GM19455 (cell line): Measurements from ENCODE around the gene NR2F1-AS1.
A peak's percentile ranks its signal among the peaks of the same experiment; 100 is the strongest.

Experiments
- ATAC-seq: cut with Tn5 transposase; IDR thresholded peaks from one replicate; pipeline ENCODE4 v1.9.1; 2021; ENCODE audit not compliant: unreplicated experiment

The NR2F1-AS1 gene

DNA sequence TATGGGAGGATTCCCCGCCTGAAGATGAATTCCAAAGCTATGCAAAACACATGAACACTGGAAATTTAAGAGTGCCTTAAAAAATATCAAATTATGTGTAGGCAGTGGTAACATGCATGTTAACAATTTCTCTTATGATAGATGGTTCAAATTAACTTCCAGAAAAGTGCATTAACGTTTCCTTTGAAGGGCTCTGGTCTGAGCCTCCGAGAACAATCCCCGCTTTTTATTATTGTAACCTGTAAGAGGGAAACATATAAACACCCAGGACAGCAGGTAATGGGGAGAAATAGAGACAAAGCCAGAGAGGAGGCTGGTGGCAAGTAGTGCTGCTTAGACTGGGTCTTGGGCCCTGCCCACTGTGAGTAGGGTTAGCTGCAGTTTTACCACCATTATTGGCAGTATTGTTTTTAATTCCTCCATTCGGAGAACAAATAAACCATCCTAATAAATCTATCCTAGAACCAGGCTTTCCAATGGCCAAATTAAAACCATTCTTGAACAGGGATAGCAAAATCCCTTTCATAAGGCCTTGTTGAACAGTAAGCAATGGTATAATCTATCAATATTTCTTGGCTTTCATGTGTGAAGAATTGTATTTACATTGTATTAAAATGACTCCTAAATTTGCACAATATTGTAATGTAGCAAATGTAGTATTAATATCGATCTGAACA is 8.3 kb upstream of the NR2F1-AS1 start:
- ATAC-seq = no peak

DNA sequence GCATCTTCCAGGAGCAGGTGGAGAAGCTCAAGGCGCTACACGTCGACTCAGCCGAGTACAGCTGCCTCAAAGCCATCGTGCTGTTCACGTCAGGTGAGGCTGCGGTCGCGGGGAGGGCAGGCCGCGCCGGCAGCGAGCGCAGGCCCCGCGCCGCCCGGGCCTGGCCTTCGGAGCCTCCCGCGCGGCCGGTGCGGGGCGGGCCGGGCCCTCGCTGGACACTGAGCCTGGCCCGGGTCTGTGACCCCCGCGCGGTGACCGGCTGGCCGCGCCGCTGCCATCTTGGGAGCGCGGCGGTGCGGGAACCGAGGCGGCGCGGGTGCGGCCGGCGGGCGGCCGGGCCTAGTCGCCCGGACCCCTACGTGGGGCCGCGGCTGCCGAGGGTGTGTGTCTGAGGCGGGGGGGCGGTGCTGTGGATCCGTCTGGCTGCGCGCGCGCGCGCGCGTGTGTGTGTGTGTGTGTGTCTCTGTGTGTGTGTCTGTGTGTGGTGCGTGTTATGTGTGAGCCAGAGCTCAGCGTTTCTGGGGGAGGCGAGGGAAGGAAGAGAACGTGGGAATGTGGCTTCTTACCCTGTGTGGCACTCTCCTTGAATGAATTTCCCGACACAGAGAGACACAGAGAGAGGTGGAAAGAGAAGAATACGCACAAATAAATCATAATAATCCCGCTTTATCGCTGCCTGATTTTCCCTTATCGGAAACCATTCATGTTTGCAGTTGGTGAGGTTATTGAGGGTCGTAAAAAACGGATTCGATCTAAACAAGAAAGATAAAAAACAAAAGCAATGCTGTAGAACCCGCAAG is 7.5 kb upstream of the NR2F1-AS1 start:
- ATAC-seq = no peak

DNA sequence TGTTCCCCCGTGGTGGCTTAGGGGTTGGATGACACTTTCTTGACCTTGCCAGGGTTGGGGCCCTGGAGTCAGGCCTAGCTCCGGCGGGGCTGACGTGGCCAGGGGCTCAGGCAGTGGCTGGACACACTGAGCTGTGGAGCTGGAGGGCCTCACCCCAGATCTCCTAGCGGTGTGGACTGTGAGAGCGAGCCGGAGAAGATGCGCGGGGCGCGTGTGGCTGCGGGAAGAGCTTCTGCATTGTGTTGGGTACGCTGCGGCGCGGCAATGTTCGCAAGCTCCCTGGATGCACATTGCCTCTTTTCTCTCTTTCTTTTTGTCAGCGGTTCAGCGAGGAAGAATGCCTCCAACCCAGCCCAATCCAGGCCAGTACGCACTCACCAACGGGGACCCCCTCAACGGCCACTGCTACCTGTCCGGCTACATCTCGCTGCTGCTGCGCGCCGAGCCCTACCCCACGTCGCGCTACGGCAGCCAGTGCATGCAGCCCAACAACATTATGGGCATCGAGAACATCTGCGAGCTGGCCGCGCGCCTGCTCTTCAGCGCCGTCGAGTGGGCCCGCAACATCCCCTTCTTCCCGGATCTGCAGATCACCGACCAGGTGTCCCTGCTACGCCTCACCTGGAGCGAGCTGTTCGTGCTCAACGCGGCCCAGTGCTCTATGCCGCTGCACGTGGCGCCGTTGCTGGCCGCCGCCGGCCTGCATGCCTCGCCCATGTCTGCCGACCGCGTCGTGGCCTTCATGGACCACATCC is 6.8 kb upstream of the NR2F1-AS1 start:
- ATAC-seq = no peak

DNA sequence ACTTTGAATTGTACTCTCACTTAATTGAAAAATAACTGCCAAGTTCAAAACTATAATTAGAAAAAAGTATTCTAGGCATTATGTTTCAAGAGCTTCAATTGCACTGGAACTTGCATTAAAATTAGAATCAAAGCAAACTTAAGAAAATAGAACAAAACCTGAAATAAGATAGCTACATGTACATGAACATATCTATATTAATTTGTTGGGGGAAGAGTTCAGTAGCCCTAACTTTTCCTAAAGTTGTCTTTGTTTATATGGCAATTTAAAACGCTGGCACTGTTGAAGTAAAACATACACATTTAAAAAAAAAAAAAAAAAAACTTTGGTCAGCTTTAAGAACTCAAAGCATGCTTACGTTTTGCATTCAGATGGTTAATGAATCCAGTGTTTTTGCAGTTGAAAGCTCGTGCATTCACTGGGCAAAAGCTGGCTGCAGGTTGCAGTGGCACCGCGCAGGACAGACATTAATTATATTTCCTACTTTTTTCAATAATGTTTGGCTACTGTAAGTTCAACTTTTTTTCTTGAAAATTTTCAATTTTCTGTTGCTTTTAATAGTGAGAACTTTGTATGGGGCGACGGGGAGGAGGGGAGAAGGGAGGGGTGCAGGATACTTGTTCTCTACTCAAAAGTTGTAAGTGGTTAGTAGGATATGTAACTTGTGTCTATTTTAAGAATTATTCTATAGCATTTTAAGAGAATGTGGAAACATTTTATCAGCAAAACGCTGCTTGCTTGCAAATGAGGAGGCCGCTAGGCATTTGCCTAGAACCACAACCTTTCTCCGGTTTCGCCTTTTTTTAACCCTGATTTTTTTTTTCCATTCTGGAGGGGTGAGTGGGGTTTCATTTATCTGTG is 5.9 kb upstream of the NR2F1-AS1 start:
- no peak for ATAC-seq

DNA sequence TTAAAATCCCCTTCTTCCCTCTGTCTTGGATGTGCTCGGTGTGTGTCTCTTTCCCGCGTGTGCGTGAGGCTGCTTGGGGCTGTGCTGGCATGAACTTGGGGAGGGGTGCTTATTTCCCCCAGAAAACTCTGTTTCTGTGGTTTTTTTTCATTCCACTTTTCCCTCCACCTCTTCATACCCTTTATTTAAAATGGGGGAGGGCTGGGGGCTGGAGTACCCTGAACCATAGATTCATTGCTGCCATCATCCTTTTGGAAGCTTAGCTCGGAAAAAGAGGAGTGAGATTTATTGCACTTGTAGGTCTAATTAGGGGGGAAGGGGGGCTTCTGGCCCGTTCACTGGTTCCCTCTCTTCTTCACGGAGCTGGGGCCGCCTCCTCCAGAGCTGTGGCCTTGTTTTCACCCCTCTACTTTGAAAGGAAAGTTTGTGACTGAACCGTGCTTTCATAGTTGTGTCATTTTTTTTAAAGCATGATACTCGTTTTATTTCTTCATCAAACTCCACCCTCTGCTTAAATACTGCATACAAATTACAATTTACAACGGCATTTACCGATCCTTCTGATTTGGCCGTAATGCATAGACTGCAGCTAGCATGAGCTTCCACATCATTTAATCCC is 4.9 kb upstream of the NR2F1-AS1 start:
- no peak for ATAC-seq

DNA sequence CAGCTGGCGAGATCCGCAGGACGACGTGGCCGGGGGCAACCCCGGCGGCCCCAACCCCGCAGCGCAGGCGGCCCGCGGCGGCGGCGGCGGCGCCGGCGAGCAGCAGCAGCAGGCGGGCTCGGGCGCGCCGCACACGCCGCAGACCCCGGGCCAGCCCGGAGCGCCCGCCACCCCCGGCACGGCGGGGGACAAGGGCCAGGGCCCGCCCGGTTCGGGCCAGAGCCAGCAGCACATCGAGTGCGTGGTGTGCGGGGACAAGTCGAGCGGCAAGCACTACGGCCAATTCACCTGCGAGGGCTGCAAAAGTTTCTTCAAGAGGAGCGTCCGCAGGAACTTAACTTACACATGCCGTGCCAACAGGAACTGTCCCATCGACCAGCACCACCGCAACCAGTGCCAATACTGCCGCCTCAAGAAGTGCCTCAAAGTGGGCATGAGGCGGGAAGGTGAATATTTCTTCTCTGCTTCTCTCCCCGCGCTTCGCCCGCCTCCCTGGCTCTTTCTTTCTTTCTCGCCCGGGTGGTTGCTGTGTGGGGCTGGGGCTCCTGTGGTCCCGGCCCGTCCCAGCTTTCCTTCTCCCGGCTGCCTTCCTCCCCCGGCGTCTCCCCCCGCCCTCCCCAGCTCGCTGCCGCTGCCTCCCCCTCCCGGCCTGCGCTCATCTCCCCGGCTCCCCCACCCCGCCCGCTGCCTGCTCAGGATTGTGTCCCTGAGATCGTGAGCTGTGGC is 4.2 kb upstream of the NR2F1-AS1 start:
- ATAC-seq = no peak

DNA sequence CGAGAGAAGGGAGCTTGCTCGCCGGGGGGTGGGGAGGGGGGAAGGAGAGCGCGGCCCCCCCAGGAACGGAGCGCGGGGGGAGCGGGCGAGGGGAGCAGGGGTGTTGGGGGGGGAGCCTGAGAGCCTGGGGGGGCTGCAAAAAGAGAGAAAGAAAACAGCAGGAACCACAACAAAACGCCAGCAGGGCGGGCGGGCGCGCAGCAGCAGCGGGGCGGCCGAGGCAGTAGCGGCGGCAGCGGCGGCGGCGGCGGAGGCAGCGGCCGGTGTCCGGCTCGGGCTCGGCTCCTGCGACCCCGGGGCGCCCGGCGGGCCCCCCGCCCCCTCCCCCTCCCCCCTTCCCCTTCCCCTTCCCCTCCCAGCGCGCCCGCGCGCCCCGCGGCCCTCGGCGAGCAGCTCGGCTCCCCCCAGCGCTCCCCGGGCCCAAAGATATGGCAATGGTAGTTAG is 3.6 kb upstream of the NR2F1-AS1 start:
- ATAC-seq = no peak

DNA sequence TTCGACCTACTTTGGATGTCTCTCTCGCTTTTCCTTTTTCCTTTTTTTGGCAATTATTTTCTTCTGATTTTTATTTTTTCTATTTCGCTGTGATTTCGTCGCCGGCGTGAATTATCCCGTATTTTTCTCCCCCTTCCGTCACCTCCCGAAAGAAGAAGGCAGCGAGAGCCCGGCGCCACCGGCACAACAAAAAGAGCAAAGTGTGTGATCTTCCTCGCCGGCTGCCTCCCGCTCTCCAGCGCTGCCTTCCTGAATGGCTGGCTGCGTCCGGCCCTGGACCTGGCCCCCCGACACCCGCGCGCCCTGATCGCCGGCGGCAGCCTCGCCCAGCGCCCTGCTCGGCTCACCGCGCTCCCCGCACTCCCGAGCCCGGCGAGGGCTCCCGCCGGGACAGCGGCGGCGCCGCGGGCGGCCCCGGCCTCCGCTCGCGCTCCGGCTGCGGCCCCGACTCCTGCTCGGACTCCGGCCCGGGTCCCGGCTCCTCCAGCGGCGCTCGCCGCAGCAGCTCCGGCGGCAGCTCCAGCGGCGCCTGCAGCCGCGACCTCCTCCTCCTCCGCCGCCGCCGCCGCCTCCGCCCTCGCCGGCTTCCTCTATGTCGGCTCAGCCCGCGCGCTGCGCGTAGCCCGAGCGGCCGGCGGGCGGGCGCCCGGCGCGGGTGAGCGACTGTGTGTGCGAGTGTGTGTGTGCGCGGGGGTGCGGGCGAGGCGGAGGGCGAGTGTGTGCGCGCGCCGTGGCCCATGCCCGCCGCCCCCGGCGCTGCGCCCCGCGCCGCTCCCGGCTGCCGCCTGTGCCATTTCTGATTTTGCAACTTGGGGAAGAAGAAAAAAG is 3.0 kb upstream of the NR2F1-AS1 start:
- ATAC-seq = peak; percentile 40

DNA sequence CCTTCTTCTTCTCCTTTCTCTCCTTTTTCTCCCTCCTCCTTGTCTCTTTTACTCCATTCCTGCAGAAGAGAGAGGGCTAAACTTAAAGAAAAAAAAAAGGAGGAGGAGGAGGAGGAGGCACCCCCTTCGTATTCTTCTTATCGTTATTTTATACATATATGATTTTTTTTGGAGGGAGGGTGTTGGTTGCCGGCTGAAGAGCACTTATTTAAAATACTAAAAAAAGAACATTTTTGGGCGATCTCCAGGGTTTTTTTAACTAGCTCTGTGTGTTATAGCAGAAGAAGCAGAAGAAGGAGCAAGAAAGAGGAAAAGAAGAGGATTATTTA is 2.4 kb upstream of the NR2F1-AS1 start:
- ATAC-seq = no peak

DNA sequence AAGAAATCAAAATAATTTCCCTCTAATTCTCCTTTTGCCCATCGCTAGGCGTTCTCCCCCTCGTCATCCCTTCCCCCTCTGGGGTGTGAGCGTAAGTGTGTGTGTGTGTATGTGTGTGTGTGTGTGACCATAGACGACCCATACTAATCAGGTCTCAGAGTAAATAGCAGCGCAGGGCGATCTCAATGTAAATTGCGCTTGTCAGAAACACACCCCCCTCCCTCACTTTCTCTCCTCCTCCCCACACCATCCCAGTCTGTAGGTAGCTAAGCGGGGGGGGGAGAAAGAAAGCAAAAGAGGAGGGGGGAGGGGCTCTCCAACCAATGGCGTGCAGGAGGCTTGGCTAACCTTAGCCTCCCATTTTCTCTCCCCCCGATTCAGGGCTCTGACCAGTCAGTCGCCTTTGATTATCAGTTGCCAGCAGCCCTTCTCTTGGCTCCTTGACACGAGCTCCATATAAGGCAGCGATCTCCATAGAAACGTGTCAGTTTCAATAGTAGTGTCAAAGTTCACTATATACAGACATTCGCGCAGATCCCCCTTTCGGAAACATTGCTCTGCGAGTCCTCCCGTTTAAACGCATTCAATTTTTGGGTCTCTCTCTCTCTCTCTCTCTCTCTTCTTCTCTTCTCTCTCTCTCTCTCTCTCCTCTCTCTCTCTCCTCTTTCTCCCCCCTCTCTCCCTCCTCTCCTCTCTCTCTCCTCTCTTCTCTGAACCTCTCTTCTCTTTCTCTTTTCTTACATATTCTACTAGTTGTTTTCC is 1.8 kb upstream of the NR2F1-AS1 start, which contains the start of gene NR2F1:
Gene NR2F1, plus strand, starts transcription at position 546 of the 762 bp plus-strand sequence. CDS start 1,802 bp downstream, outside the sequence.
- no peak for ATAC-seq

DNA sequence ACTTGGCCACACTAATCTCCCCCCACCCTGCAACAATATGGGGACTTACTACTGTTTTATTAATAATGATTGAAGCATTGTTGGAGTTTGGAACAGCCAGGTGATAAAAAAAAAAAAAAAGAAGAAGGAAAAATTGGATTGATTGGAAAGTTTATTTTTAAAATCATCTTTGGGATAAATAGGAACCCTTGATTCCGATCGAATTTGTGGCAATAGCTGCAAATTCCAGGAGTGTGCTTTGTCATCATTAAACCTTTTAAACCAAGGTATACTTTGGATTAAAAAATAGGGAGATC is 1.1 kb upstream of the NR2F1-AS1 start:
- no peak for ATAC-seq

DNA sequence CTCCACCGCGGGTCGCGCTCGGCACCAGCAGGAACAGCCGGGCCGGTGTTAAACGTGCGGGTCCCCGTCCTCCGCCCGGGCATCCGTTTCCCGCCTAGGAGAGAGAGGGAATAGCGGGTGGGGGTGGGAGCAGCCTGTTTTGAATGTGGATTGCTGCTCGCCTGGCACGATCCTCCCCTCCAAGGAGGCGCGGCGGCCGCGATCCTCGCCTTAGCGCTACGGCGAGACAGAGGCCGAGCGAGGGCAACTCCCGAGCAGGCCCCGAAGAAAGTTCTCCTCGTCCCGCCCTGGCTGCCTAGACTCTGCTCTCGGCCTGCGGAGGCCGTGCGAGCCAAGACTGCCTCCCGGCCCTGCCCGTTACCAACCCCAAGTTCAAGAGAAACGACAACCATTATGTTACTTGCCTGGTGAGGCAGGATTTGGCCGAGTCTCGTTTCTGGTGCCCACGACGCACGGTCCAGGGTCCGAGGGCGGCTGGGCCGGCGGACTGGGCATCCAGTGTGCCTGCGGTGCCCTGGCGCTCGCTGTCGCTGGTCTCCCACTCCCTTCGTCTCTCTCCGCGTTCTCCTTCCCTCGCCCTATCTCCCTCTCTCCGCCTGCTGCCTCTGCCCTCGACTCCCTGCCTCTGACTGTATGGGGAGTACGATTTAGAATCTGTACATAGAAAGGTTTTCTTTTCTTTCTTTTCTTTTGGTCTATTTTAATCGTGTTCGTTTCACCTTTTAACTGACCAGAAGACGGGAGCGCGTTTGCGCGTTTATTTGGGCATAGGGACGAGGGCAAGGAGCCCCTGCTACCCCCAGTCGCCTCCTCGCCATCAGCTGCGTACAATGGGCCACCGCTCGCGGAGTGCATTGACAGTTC is 724 bp downstream of the NR2F1-AS1 start:
- no peak for ATAC-seq

DNA sequence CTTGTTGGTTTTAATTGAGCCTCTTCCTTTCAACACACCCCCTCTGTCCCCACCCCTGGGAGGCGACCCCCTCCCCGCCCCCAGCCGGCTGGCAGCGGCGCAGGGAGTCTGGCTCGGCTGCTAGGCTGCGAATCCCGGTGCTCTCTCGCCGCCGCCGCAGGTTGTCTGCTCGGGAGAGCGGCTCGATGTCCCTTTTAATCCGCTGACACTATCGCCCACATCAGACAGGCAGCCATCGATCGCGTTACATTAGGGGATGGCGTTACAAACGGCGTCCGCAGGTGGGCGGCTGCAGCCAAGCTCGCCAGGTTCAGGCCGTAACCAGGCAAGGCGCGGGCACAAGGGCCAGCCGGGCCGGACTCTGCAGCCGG is 1.3 kb downstream of the NR2F1-AS1 start:
- no peak for ATAC-seq

DNA sequence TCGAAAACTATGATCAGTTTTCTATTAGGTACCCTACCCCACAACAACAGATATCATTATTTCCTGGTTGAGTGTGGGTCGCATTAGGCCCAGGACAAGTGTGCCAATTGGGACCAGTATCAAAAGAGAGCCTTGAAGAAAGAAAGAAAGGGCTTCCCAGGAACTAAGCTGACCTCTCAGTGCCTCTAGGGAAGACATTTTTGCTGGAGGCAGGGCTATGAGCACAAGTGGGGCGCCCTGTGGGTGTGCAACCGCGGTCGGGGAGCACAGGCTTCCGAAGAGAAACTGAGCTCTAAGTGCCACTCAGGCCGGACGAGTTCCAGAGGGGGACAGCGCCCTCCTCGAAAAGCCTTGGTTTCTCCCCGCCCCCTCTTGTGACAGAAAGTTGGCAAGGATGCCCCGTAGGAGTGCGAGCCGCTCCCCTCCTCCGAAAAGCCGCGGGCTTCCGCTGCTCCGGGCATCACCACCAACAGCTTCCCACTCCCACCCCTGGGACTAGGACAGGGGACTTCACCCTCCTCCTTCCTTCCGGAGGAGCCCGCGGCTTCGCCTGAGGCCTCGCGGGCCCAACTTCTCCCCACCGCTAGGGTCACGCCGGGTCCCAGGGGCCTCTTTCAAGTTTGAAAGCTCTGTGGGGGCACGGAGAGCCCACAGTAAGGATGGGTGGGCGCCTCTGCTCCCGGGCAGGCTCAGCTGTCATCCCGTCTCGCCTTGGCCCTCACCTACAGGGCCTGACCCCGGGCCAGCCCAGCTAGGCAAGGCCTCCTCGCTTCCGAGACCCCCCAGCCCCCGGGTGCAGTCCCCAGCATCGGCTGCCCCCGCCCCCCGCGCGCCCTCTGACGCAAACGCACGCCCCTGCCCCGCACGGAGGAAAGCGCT is 2.0 kb downstream of the NR2F1-AS1 start:
- no peak for ATAC-seq

DNA sequence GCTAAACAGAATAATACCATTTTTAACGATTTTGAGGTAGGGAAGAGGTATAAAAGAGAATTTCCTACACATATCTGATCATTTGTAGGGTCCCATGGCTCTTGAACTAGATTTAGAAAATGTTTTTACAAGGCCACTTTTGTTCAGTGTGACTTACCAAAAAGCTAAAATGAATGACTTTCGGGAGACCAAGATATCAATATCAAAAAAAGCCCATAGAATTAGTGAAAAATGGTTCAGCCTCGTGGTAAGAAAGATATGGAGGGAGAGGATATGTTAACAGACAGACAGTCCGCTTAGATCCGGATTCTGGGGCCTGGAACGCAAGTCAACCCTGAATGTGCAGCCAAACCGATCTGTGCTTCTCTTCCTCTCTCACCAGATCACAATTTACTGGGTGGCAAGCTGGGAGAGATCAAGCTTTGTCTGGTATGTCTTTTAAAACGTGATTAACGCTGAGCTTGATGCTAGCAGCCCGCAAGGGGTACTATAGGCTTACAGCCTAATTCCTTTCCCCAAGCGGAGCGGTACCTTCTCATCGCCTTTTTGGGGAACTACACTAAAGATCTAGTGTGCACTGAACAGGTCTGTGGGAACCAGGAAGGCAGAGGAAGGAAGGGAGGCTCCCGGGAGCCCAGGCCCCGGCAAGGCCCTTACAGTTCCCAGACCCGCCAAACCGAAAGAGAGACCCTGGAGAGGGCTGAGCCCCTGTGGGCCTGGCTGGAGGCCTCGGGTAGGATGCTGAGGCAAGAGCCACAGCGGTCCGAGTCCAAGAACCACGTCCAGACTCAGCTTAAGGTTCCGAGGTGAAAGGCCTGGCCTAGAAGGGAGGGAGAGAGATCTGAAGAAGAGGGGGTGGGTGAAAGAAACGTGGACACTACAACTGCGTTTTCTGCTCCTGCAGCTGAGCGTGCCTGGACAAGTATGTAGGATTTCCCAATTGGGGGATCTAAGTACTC is 2.9 kb downstream of the NR2F1-AS1 start:
- ATAC-seq = no peak
